Stimulated activated CD8-positive, alpha-beta memory T cell treated with anti-CD3 and anti-CD28 coated beads, Interleukin-12 subunit alpha, Interleukin-12 subunit beta, amount 100 ng/mL, for 1 hour (primary cell): Measurements from ENCODE around the gene LRRC1.

Experiments used
- DNase-seq: peaks from one replicate; pipeline ENCODE4 v3.0.0-alpha.2; 2020; ENCODE audit warnings: low read depth

LRRC1 gene

GRCh38 chr6:53815381-53816119 is 20.7 kb downstream of the LRRC1 start:
- DNase-seq: no peak

GRCh38 chr6:53818858-53819609 is 24.2 kb downstream of the LRRC1 start:
- no peak for DNase-seq

DNA sequence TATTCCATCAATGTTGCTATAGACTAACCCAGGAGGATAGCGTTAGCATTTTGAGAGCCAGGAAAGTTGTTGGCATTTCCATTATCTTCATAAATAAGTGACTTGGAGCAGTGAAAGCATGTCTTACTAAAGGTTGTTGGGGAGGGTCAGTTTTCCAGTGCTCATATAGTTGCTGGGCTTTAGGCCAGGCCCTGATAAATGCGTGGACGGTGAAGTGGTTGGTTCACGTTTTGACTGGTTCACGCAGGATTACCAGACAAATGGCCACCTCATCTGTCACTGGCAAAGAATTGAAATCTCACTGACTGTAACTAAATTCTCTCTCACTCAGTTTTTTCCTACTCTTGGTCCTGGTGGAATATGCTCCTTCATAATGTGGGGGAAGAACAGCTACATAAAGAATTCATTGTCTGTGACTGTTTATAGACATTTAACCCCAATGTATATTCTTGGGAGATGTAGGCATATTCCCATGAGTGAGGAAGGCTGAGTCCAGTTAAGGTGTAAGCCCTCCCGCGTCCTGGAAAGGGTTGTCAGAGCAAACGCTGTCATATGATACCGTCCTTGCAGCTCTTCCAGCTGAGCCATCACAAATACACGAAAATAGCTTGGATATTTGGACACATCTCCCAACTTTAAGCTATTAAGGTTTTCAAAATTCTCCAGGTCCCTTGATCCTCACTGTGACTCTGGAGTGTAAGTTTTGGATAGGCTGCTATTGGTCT is 27.8 kb downstream of the LRRC1 start:
- DNase-seq: no peak

- no peak for DNase-seq
These were observed 29.9 kb downstream of the LRRC1 start for GRCh38 chr6:53824714-53825113.

DNA sequence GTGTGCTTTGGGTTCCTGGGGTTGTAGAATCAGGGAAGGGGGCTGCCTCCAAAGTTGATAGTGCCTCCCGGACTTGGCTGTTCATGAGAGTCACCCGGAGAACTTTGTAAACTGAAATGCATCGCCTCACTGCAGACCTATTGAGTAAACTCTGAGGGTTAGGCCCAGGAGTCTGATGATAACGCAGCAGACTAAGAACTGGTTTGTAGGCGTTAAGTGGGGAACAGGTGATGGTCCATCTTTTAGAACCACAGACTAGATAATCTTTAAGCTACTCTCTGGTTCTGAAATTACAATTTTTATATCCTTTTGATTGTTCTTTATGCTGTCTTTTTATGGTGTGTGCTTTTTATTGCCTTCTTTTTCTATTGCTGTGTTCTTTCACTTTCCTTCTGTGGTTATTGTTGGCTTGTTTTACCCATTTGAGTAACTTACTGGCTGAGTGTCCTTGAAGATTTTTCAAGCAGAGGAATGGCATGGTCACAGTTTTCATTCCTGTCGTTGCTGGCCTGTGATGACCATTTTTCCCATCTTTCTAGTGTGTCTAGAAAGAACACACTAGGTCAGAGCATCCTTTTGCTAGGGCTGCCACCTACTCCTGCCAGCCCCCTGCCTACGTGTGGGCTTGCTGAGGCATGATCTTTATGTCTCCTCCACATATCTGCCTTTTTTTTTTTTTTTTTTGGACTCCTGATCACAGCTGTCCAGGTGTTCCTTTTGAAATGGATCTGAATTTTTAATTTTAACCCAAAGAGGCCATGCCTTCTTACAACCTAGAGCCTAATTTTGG is 30.9 kb downstream of the LRRC1 start:
- no peak for DNase-seq

- DNase-seq: no peak
These were observed 32.7 kb downstream of the LRRC1 start for GRCh38 chr6:53827531-53827930.

GRCh38 chr6:53828215-53828614 is 33.4 kb downstream of the LRRC1 start:
- no peak for DNase-seq

- no peak for DNase-seq
These were observed 34.3 kb downstream of the LRRC1 start for GRCh38 chr6:53828966-53829697.

- DNase-seq: no peak
These were observed 35.0 kb downstream of the LRRC1 start for GRCh38 chr6:53829698-53830221.

DNA sequence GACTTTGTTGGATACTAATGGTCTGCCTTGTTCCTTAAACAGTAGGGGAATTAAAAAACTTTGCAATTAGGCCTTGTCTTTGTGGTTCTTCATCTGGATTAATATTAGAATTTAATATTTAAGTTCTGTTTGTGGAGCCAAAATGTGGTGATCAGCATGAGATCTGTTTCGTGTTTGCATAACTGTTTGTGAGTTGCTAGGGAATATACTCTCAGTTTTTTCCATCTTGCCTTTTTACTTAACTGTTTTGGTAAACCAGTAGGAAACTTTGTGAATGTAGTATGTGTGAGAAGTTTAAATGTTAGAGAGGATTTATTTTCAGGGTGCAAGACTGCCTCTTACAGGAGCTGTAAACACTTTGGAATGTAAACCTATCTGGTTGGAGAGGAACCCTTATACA is 35.6 kb downstream of the LRRC1 start:
- DNase-seq: no peak

DNA sequence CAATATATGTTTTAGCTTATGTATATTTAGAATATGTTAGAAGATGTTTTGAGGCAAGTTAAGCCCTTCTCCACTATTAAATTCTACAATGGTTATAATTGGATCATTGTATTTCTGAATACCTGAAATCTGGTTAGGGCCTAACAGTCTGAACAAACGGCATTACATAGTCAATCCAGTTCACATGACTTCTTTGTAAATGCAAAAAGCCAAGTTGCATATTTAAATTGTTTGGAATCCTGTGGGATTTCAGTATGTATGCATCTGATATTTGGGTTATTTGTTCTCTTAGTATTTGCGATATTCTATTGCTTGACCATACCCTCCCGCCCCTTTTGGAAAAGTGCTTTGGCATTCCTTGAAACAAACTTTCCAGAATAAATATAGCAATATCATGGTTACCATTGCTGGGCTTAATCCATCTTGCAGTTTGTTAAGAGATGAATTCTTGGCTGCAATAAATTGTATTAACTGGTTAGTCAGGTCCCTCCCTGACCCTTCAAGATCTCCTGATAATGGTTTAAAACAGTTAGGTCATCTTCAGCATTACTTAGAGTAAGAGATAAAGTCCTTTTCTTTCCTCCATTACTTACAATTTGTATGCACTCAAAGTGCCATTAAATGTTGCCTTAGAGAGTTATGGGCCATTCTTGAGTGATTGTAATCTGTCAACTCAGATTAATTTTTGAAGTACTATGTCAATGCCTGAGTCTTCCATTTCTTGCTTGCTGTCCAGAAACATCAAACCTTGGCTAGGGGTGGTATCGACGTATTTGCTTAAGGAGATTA is 36.5 kb downstream of the LRRC1 start:
- DNase-seq: no peak

- no peak for DNase-seq
These were observed 37.3 kb downstream of the LRRC1 start for GRCh38 chr6:53831936-53832660.

DNA sequence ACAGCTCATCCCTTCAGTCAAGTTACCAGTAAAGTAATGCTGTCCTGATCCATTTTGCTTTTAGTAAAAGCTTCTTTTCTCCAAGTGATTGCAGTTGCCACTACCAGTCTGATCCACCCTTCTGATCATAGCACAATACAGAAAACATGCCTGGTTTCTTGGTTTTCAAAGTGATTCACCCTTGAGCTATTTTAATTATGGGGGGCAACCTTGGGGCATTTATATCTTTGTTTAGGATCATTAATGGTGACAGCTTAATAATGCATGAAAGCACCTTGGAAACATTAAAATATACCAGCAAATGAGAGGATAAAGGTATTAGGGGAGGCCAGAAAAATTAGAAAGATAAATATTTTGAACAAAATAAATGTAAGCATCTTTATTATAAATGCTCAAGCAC is 38.4 kb downstream of the LRRC1 start:
- no peak for DNase-seq

DNA sequence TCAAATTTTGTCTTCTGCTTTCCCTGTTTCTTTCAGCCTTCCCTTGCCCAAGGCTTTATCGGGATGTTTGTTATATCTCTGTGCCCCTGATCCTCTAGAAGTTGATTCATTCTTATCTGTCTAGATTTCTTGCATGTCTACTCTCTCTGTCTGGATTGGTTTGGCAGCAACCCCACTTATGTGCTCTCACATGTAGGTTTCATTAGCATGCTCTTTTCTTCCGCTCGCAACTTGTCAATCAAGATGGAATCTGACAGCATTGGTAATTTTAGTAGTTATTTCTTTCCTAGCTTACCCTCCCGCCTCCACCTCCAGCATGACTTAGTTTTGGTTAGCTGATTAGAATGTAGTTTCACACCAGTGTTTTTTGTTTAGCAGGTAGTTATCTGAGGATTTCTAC is 39.3 kb downstream of the LRRC1 start:
- no peak for DNase-seq

DNA sequence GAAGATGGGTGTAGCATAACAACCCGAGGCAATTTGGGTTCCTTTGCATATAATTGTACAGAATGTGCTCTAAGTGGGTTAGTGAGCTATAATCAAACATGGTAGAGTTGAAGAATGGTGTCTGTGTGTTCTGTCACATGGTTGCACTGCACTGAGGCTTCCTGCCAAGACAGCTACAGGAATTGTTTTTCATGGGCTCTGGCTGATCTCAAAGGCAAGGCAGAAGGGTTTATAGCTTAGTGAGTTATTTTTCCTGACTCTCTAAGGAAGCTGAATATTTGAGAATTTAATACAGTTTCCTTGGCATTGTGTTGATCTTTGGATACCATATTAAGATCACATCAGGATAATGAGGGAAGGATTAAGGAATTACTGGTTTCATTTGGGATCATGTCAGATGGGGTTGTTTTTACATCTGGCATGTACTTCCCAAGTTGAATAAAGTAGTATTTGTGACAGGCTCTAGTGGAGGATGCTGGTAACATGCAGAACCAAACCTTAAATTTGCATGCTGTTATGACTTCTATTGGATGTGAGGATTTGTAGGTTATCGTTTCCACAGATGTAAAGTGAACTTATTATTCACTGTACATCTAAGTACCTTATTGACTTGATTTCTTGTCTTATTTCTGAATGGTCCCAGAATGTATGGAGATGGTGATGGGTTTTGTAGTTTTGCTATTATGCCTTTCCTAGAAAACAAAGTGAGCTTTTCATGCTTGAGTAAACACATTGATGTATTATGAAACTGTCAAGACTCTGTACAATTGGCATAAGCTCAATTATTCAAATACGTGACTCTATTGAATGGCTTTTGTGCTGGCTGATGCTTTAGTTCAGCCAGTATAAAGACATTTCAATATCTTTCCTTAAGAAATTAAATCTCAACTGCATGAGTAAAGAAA is 43.3 kb downstream of the LRRC1 start:
- no peak for DNase-seq

GRCh38 chr6:53840027-53840426 is 45.2 kb downstream of the LRRC1 start:
- DNase-seq: no peak

DNA sequence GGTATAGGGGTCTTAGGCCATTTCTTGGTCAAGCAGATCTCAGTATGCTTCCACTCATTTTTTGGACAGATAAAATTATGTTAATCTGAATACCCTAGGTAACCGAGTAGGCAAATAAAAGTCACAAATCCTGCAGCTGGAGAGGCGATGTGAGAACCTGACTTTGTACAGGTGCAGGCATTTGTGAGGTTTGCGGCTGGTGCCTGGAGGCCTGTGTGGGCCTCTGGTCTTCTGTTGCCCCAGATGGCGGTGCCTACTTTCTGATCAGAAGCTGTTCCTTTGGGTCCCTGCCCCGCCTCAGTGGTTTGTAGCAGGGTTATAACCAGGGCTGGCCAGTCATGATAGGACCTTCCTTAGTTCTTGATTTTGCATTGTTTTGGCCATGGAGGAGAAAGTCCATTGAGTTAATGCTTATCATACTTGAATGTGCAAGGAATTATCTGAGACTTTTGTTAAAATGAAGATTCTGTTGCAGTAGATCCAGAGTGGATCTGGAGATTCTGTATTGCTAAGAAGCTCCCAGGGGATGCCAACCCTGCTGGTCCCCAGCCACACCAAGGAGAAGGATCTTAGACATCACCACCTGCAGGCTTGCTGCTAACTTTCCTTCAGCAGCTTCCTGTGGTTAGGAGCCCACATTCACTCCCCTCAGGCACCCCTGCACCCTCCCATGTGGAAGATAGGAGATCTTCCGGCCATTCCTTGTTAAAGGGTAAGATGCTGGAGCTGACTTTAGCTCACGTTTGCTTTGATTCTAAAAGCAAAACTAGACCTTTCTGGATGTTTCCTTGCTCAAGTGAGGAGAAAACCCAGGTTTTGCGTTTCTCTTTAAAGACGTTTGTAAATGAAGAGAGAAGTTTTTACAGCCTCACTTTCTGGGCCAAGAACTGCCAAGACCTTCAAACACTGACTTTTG is 50.7 kb downstream of the LRRC1 start:
- no peak for DNase-seq

GRCh38 chr6:53846250-53846649 is 51.4 kb downstream of the LRRC1 start:
- no peak for DNase-seq
